Colon (tissue), 2 donors: ENCODE data around the gene GPR62.
A peak's percentile ranks its signal among the peaks of the same experiment; 100 is the strongest.

ENCODE experiments used
- FAIRE-seq: peaks from 2 replicates; lab custom pipeline; 2012; peaks lifted over from hg19 to GRCh38; lab: Jason Lieb, UNC
- donor health status: control.
- donor health status: control.

Gene GPR62

DNA sequence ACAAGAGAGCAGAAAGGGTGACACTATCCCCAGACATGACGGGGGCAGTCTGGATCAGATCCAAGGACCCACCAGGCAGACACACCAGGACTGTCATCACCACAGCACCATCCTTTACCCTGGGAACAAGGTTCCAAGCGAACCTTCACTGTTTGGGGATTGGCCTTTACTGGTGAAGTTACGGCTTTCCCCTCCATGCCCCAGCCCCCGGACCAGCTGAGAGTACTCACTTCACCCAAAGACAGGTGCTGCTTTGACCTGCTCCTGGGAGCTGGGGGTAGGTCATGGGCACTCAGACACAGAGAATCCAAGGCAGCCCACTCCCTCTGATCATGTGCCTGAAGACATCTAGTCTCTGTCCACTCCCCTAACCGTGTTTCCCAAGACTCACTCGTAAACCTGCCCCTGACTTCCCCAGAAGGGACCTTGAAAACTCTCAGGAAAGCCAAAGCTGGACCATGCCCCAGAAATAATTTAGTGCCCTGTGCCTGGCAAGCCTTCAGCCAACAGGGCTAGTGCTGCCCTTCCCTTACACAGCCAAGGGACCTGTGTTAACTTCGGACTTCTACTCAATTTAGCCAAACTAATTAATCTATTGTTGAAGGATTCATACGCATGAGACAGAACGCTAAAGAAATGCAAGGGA is 16.3 kb upstream of the GPR62 start:
- no peak for FAIRE-seq

DNA sequence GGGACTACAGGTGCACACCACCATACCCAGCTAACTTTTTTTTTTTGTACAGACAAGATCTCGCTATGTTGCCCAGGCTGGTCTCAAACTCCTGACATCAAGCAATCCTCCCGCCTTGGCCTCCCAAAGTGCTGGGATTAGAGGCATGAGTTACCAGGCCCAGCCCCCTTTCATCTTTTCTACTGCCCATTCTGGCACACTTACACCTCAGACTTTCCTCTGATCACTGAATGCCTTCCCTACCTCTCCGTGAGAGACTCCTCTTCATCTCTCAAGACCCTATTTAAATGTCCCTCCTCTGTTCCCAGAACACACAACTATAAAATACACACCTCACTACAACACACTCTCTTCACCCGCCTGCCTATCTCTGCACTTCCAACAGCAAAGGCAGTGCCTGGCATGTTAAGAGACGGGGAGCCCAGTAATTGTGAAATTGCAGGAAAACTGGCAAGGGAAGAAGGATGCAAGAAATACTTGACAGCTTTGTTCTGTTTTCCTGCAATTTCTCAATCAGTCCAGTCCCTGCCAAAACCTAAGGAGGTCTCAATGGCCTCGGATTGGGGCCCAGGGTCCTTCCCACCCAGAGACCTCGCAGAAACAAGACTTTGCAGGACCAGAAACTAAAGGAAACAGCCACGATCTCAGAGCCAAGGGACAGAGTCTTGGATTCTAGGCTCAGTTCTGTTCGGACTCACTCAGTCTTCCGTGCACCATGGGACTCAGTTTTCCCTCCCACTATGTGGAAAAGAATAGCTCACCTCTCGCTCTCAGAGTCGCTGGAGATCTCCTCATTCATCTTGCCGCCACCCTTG is 14.3 kb upstream of the GPR62 start:
- no peak for FAIRE-seq

DNA sequence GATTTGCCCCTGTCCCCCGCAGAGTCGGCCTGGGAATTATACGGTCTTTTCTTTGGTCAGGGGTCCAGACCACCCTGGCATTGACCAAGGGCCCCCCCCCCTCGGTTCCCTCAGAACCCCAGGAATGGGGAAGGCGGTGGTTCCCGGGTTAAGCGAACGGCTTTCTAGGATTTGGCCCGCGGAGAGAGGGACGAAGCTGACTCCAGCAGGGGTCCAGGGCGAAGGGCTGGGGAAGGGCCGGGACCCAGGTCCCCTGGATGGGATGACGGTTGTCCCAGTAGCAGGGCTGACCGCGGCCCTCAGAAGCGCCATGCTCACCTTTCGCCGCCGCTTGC is 13.8 kb upstream of the GPR62 start:
- no peak for FAIRE-seq

DNA sequence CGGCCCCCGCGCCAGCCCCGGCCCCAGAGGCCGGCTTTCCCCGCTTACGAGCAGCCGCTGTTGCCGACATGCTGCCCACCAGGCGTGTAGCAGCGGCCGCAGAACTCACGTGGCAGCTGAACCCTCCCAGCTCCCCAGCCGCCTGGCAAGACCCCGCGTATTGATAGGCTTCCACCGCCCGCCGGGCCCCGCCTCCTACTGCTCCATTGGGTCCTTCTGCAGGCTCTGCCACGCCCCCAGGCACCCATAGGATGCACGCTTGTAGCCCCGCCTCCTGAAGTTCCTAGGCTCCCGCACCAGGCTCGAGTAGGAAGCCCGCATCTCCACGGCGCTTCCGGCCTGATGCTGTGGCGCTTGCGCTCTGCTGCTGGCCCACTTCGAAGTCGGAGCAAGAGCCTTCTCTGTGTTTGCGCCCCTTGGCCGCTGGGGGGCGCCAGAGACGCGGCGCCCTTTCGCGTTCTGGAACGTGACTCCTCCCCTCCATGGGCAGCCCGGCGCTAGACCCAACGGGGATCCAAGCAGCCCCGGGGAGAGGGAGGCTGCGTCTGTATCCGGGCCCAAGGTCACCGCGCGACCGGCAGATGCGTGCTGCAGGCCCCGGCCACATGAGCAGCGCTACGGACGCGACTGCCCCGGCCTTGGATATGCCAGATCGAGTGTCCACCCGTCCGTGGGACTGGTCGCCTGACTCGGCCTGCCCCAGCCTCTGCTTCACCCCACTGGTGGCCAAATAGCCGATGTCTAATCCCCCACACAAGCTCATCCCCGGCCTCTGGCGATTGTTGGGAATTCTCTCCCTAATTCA is 13.2 kb upstream of the GPR62 start, which contains the start of the genes PARP3 and RRP9:
PARP3 (plus strand) TSS at position 566 of the 805 bp plus-strand sequence. CDS start 993 bp downstream, outside the sequence.
RRP9 (minus strand) TSS at position 107 of the 805 bp plus-strand sequence; CDS start at position 70, 37 bp downstream.
- FAIRE-seq: peak; percentile 86

DNA sequence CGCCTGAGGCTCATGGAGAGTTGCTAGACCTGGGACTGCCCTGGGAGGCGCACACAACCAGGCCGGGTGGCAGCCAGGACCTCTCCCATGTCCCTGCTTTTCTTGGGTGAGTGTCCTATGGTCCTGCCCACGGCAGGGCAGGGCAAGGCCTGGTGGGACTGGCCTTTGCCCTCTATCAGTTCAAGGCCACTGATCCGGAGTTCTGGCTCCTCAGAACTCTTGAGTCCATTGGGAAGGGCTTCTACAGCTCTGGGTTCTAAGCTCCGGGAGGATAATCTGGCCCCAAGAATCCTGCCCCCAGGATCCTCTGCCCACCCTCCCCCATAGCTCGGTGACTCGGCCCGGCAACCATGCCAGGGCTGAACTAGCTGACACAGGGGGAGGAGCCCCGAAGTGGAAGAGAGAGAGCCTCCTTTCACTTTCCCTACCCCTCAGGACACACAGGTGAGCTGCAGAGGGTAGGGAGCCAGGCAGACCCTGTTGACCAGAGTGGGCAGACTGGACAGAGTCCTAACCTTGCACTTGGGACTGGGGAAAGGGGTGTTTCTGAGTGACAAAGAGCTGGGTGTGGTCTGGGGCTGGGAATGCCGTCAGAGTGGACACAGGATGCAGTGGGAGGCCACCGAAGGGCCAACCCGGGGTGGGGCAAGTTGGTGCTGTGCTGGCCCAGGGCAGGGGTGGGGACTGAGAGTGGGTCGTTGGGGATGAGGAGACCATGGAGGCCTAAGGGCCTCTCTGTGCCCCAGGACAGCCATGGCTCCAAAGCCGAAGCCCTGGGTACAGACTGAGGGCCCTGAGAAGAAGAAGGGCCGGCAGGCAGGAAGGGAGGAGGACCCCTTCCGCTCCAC is 12.4 kb upstream of the GPR62 start:
- FAIRE-seq: no peak

DNA sequence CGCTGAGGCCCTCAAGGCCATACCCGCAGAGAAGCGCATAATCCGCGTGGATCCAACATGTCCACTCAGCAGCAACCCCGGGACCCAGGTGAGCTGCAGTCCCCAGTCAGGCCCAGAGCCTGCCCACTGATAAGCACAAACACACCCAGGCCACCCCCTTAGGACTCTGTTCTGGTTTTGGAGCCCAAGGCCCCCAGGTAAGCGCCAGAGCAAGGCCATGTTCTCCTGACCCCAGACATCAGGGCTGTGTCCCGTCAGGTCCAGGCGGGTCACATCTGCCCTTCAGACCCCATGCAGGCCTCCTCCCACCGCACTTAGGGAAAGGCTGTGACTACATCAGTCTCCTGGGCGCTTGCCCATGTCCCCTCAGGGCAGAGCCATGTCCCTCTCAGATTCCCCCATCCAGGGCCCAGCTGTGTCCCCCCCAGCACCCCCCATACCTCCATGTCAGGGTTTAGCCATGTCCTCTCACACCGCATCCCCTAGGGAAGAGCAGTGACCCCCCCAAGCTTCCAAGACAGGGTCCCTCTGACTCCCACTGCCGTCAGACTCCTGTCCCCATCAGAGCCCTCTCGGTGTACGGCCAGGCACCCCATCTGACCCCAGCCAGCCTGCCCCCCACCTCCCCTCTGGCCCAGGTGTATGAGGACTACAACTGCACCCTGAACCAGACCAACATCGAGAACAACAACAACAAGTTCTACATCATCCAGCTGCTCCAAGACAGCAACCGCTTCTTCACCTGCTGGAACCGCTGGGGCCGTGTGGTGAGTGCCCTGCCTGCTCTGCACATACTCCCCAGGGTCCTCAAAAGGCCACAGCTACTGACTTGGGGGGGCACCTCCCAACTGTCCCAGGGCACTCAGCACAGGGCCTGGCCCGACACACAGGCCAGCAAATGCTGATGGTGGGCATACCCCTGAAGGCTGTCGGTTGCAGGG is 11.5 kb upstream of the GPR62 start:
- no peak for FAIRE-seq

DNA sequence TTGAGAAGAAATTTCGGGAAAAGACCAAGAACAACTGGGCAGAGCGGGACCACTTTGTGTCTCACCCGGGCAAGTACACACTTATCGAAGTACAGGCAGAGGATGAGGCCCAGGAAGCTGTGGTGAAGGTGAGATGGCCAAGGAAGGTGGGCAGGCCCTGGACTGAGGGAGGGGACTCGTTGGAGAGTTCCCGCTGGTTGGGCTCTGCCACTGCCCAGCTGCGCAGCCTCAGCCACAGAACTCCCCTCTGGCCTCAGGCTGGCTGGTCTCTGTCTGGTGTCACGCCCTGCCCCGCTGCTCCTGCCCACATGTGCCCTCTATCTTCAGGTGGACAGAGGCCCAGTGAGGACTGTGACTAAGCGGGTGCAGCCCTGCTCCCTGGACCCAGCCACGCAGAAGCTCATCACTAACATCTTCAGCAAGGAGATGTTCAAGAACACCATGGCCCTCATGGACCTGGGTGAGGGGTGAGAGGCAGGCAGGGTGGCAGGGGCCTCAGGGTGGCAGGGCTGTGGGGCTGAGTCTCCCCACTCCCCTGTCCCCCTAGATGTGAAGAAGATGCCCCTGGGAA is 10.6 kb upstream of the GPR62 start:
- FAIRE-seq: no peak

DNA sequence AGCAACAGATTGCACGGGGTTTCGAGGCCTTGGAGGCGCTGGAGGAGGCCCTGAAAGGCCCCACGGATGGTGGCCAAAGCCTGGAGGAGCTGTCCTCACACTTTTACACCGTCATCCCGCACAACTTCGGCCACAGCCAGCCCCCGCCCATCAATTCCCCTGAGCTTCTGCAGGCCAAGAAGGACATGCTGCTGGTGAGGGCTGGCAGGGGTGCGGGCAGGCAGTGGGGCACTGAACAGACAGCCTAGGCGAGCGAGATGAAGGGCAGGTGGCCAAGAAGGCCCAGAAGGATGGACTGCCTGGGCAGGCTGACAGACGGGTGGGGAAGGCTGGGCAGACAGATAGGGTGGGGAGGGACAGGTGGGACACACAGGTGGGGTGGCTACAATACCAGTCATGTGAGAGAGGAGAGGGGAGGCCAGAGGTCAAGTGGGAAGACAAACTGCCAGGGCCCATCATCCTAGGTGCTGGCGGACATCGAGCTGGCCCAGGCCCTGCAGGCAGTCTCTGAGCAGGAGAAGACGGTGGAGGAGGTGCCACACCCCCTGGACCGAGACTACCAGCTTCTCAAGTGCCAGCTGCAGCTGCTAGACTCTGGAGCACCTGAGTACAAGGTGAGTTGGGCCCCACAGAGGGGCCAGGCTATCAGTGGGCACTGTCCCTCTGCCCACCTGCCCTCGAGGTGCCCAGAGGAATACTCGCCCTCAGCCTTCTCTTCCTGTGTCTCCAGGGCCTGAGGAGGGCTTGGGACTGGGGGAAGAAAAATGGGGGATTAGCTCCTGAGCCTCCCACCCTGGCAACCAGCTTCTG is 9.9 kb upstream of the GPR62 start:
- FAIRE-seq: no peak

DNA sequence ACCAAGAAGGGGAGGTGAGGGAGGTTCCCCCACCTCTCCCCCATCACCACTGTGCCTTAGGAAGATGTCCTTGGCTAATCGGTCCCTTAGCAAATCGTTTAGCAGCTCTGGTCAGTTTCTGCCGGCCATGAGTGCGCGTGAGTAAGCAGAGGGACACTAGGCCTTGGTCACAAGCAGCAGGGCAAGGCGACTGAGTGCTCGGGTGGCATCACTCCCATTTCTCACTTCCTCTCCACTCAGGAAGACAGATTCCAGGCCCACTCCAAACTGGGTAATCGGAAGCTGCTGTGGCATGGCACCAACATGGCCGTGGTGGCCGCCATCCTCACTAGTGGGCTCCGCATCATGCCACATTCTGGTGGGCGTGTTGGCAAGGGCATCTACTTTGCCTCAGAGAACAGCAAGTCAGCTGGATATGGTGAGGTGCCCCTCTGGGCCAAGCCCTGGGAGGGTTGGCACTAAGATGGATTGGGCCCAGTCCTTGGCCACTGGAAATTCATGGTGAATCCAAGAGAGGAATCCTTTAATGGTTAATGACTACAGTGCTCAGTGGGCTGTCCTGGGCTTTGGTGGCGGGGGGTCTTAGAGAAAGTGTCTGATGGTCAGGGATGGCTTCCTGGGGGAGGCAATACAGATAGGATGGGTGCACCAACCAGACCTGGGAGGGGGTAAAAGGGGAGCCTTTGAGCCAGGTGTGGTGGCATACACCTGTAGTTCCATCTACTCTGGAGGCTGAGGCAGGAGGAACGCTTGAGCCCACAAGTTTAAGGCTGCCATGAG is 9.1 kb upstream of the GPR62 start:
- FAIRE-seq: no peak

DNA sequence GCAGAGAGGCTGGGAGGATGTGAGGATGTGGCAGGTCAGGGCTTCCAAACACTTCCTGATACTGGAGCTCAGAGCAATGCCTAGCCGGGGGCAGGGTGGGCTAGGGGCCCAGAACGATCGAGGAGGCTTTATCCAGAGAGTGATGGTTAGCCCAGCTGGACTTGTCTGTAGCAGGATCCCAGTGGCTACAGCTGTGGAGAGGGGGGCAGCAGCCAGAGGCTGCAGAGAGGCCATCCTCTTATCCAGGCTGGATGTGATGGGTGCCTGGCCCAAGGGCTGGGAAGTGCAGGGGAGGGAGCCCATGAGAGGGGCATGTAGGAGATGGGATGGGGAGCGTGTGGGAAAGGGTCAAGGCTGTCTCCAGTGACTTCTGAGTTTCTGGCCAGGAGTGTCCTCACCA is 8.4 kb upstream of the GPR62 start:
- no peak for FAIRE-seq

DNA sequence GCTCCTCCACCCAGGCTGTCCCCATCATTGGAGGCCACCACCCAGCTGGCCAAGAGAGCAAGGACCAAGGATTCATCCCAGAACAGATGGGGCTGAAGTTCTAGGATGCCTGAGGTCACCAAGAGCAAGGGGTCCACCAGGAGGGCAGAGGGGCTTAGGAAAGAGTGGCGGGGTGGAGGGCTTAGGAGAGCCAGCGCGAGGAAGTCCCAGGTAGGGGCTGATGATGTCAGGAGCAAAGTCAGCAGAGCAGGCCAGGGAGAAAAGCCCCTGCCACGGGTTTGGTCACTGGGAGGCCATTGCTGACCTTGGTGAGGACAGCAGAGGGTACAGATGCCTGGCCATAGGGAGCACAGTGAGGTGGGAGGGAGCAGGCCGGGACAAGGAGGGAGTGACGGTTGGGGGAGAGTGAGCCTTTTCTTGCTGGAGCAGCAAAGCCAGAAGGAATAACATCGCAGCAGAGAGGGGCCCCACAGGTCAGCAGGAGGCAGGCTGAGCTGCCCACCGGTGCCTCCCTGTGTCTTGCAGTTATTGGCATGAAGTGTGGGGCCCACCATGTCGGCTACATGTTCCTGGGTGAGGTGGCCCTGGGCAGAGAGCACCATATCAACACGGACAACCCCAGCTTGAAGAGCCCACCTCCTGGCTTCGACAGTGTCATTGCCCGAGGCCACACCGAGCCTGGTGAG is 7.8 kb upstream of the GPR62 start:
- no peak for FAIRE-seq

DNA sequence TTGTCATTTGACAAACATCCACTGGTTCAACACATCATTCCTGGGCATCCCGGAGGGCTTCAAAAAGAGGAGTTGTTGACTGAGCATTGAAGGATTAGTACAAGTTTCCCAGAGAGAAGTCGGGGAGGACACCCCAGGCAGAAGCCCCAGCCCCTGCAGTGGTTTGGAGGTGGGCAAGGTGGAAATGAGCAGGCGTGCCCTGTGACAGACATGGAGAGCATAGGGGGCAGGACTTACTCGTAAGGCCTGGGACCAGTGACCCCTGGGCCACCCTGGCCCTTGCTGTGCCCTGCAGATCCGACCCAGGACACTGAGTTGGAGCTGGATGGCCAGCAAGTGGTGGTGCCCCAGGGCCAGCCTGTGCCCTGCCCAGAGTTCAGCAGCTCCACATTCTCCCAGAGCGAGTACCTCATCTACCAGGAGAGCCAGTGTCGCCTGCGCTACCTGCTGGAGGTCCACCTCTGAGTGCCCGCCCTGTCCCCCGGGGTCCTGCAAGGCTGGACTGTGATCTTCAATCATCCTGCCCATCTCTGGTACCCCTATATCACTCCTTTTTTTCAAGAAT is 7.1 kb upstream of the GPR62 start:
- no peak for FAIRE-seq

DNA sequence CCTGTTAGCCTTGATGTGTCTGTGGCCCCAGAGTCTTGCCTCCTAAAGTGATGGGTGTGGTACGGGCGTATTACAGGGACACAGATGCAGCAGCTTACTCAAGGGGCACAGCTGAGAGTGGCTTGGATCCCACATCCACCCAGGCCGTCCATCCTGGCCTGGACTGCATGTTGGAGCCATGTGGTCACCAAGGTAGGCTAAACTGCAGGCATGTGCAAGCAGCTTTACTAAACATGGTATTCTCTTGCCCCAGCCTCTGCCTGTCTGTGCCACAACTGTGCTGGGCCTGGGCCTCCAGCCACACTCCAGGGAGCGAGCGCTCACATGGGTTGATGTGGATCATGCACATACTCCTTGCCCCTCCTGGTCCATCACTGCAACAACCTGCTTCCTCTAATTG is 6.1 kb upstream of the GPR62 start:
- no peak for FAIRE-seq

DNA sequence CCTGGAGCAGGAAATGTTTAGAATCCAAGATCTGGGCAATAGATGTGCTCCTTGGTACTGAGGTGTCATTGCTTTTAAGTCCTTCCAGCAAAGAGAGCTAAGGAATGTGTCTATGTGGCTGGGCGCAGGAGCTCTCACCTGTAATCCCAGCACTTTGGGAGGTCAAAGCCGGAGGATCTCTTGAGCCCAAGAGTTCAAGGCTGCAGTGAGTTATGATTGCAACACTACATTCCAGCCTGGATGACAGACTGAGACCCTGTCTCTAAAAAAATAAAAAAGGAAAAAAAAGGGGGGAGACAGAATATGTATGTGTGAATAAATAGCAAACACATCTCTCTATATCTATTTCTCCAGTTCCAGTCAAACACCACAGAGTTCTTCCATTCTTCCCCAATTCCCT is 4.3 kb upstream of the GPR62 start:
- no peak for FAIRE-seq

DNA sequence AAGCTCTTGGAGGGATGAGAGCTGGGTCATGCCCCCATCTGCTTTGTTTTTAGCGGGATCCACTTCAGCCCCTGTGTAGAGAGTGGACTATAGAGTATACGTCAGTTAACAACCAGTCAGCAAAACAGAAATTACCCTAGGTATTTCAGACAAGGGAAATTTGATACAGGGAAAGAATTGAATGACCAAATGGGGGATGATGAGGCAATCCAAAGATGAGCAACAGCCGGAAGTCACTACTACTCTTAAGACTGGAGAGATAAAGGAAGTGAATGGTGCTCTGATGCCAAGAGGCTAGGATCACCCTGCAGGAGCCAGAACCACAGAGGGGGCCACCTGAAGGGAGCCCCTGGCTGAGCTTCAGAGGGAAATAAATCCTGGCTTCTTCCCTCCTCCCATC is 1.7 kb upstream of the GPR62 start:
- FAIRE-seq: no peak

DNA sequence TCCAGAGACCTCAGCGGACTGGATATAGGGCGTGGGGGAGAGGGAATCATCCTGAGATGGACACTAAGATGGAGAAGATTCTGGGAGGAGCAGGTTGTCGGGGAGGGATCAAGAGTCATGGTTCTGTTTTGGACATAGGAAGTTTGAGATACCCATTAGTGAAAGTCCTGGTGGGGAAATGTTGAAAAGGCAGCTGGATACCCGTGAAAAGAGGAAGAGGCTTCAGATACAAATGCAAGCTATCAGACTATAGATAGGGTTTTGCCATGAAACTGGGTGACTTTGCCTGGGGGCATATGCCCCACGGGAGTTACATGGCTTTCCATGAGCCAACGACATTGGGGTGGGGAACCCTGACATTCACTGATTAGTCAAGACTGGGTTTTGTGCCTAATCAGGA is 1.1 kb upstream of the GPR62 start:
- no peak for FAIRE-seq

DNA sequence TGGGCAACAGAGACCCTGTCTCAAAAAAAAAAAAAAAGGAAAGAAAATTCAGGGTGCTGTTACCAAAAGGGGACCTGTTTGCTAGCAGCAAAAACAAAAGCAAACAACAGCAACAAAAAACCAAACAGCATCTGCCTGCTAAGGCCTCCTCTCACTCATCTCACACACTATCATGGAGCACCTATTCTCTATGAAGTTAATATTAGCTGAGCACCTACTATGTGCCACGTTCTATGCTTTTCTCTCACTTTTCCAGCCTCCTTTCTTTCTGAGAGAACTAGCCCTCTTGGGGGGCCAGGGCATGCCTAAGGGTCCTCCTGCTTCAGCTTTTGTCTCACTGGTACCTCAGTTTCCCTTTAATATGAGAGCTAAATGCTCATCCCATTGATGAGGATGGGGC is 468 bp upstream of the GPR62 start:
- FAIRE-seq: no peak
